HG03575 (cell line): ENCODE data around the gene OR2A25.

Experiments
- ATAC-seq: cut with Tn5 transposase; IDR thresholded peaks from one replicate; pipeline ENCODE4 v1.9.1; 2021; ENCODE audit not compliant: unreplicated experiment, insufficient number of reproducible peaks, low FRiP score; ENCODE audit errors: extremely low read depth

Gene OR2A25

DNA sequence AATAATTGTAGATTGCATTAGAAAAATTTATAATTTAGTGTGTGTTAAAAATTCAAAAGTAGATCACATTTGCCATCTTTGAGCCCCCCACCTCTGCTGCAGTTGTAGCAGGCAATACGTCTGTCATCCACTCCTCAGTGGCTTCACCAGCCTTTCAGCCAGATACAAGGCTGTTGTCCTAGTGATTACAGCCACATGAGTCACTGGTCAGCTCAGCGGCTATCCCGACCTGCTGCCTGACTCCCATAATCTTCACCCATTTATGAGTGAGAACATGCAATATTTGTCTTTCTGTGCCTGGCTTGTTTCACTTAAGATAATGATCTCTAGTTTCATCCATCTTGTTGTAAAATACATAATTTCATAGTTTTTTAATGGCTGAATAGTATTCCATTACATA lies 11.7 kb upstream of the OR2A25 start:
- no peak for ATAC-seq

- no peak for ATAC-seq
These were observed 5.9 kb upstream of the OR2A25 start for GRCh38 chr7:144063710-144064109.

DNA sequence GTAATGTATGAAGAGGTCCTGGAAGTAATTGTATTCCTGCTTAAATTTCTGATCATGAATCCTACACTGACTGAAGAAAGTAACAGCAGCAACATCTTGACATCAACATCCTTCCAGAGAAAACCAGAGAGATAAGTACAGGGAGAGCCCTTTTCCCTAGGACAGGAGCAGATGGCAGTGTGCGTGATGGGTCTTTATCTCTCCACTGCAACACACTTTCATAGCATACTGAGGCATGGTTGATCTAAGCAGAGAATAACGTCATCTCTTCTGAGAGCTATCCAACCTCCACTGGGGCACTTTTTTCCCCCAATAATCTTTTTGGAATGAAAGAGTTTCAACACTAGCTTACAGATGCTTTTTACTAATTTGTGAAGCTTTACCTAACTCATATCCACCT lies 342 bp downstream of the OR2A25 start:
- no peak for ATAC-seq

- ATAC-seq, result no peak
These were observed 4.8 kb downstream of the OR2A25 start for GRCh38 chr7:144074374-144074773.

- no peak for ATAC-seq
These were observed 16.4 kb downstream of the OR2A25 start, which contains the start of gene OR2A12 for GRCh38 chr7:144085978-144086377. TSS of gene OR2A12 (plus strand) at chr7:144086278. CDS start at chr7:144095108, 8,830 bp downstream.

DNA sequence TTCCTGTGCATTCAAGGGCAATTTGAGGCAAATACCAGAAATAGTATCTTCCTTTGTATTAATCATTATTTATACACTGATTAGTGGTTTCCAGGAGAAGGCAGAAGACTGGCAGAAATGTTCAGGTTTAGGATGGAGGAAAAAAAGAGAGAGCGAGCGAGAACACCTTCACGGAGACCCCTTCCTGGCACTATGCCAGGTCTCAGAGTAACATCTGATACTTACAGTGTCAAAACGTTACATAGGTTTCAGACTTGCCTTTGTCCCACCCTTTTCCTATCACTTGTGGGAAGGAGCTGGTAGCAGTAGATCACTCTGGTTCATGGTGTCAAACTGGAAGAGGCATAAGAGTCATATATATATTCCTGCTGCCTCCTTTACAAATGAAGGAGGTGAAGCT lies 17.1 kb downstream of the OR2A25 start:
- no peak for ATAC-seq

- ATAC-seq, result no peak
These were observed 17.6 kb downstream of the OR2A25 start for GRCh38 chr7:144087230-144087629.

DNA sequence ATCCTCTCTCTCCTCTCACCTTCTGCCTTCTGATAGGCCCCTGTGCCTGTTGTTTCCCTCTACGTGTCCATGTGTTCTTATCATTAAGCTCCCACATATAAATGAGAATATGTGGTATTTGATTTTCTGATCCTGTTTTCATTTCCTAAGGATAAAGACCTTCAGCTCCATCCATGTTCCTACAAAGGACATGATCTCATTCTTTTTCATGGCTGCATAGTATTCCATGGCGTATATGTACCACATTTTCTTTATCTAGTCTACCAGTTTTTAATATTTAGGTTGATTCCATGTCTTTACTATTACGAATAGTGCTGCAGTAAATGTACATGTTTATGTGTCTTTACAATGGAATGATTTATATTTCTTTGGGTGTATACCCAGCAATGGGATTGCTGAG lies 21.1 kb downstream of the OR2A25 start:
- ATAC-seq, result no peak

GRCh38 chr7:144098776-144099175 lies 29.2 kb downstream of the OR2A25 start:
- no peak for ATAC-seq

DNA sequence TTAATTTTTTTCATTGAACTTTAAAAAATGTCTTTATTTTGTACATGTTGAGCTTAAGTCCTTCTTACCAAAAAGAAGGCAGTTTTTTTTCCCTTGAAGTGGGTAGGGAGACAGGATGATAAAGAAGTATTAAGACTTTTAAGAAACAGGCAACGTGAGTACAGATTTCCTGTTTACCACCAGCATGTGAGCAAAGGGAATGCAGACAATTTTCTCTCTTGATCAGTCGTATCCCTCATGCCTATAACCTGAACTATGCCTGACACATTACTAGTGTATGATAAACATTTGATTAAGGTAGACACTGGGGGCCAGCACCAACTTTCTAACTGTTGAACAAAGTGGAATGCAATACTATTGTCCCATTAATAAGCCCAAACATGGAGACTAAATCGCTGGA lies 31.0 kb downstream of the OR2A25 start:
- ATAC-seq, result no peak

DNA sequence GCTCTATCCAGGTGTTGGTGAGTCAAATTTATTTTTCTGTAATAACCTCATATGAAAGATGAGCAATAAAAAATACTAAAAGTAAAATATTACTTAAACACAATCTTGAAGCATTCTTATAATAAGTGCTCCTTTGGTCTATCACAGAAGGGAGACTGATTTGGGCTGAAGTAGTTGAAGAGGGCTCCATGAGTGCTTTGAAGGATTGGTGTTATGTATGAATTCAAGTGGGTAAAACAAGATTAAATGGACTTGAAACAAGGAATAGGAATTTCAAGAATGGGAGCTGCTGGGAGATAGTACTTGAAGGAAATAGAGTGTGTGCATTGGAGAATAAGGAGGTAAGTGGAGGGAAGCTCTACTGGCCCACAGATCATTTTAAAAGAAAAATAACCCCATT lies 32.4 kb downstream of the OR2A25 start:
- ATAC-seq, result no peak

GRCh38 chr7:144105211-144105610 lies 35.6 kb downstream of the OR2A25 start:
- no peak for ATAC-seq

DNA sequence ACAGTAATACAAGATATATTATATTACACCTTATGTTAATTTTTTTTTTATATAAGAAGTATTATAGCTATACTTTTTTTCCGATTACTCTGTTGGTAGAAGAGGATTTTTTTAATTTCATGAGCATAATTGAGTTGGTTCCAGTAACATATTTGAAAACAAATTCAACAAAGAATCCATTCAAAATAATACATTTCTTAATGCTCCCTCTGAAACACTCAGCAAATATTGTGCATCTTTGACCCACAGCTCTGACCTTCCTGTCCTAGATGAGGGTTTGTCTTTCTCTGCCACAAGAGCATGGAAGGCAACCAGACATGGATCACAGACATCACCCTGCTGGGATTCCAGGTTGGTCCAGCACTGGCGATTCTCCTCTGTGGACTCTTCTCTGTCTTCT lies 39.7 kb downstream of the OR2A25 start, which contains the start of gene OR2A2:
TSS of gene OR2A2 (plus strand) at position 301 of the 400 bp plus-strand sequence. CDS start at position 301, 0 bp downstream.
- no peak for ATAC-seq

GRCh38 chr7:144110272-144110671 lies 40.7 kb downstream of the OR2A25 start:
- ATAC-seq, result no peak

- no peak for ATAC-seq
These were observed 44.0 kb downstream of the OR2A25 start for GRCh38 chr7:144113651-144114050.

DNA sequence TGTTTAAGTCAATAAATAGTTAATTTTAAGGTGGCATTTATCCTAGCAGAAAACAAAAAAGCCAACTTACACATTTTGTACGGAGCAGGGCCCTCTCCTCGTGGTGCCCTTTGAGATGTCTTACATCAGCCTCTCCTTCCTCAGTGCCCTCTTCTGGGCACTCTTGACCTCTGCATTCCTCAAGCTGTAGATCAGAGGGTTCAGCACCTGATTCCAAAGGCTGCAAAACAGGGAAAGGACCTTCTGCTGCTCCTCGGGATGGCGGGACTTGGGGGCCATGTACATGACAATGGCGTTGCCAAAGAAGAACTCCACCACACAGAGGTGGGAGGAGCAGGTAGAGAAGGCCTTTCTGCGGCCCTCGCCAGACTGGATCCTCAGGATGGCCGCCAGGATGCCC lies 48.7 kb downstream of the OR2A25 start:
- ATAC-seq, result no peak

DNA sequence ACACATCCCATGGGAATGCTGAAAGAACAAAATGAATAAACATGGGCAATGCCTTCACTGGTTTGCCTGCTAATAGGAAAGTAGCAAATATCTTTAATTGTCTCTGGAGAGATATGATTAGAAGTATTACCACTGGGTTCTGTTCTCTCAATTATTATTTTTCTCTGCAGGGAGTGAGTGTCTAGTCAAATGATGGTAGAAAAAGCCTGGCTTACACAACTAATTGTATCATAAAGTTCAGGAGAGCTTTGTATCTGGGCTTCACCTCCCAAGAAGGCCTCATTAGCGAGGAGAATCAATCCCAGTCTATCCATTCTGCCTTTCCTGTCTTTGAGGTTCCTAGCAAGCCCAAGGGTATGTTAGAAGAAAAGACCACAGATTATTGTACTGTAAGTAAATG lies 53.3 kb downstream of the OR2A25 start, which contains the start of gene OR2A14:
TSS of gene OR2A14 (plus strand) at position 301 of the 400 bp plus-strand sequence. CDS start 5,937 bp downstream, outside the sequence.
- no peak for ATAC-seq
